ENCODE results near the gene MYL7. TPM values are rescaled to one million over a fixed set of nuclear protein-coding genes. Genes with fewer than 3 reads are reported as not detected.
"Not testable (repeated sequence)": the region's sequence is repeated elsewhere in the genome, so short reads cannot be mapped to it uniquely, and the experiment has no call there.

Gene MYL7
- total RNA-seq, 1 experiment from 2014 or later = not detected

GRCh38 chr7:44173911-44174693 lies 33.0 kb upstream of the MYL7 start:
- DNase-seq (ENCODE audit: unreplicated experiment) = no peak
- Mint-ChIP-seq H3K4me3 (ENCODE audit: unreplicated experiment) (no peak overlapping the region), H3K27ac (ENCODE audit: low read depth, unreplicated experiment) (no peak overlapping the region), H3K27me3 (ENCODE audit: insufficient read depth, unreplicated experiment) (no peaks in the 10 kb centered on the region), H3K9me3 (ENCODE audit: unreplicated experiment) (no peaks in the 10 kb centered on the region), H3K4me1 (ENCODE audit: insufficient read depth, unreplicated experiment) (peaks cover 9% of the 10 kb centered on the region), H3K36me3 (ENCODE audit: insufficient read depth, unreplicated experiment) (no peaks in the 10 kb centered on the region)
- intact Hi-C loops (cut with micrococcal nuclease) = no loop called here
- POLR2A ChIA-PET = interaction anchor here (0.5 kb wide), 1 partner anchor 539 kb away, joined by 4 read pairs; no protein-coding TSS in a partner anchor
- BruUV-seq (replicated peaks) = no TSS peak
- CTCF ChIA-PET = interaction anchor here (0.6 to 0.9 kb wide), 3 partner anchors 10 to 632 kb away, joined by 3 to 4 read pairs (median 3); no protein-coding TSS in a partner anchor
- no peak for TF ChIP-seq CTCF (IDR thresholded peaks at IDR 0.05; ENCODE audit: unreplicated experiment)

- no peak for TF ChIP-seq CTCF (IDR thresholded peaks at IDR 0.05; ENCODE audit: unreplicated experiment)
- no peaks in the 10 kb centered on the region for H3K9me3 Mint-ChIP-seq (ENCODE audit: unreplicated experiment)
- ChIA-PET CTCF (interaction anchor here (0.9 to 1.5 kb wide), 2 partner anchors 11 to 23 kb away, joined by 3 to 4 read pairs; no protein-coding TSS in a partner anchor), POLR2A (interaction anchor here (1.5 kb wide), 1 partner anchor 28 kb away, joined by 8 read pairs; the partner anchor contains the start of gene YKT6)
- H3K4me3 Mint-ChIP-seq (ENCODE audit: unreplicated experiment) = no peak overlapping the region
- H3K36me3 Mint-ChIP-seq (ENCODE audit: insufficient read depth, unreplicated experiment) = no peaks in the 10 kb centered on the region
- H3K27me3 Mint-ChIP-seq (ENCODE audit: insufficient read depth, unreplicated experiment) = no peaks in the 10 kb centered on the region
- no peak overlapping the region for H3K27ac Mint-ChIP-seq (ENCODE audit: low read depth, unreplicated experiment)
- no TSS peak for BruUV-seq (replicated peaks)
- intact Hi-C loops (cut with micrococcal nuclease) = no loop called here
- DNase-seq (ENCODE audit: unreplicated experiment) = no peak
- H3K4me1 Mint-ChIP-seq (ENCODE audit: insufficient read depth, unreplicated experiment) = peaks cover 5% of the 10 kb centered on the region
Measured at GRCh38 chr7:44172803-44173424, 31.8 kb upstream of the MYL7 start.

- DNase-seq (ENCODE audit: unreplicated experiment) = no peak
- Mint-ChIP-seq H3K4me3 (ENCODE audit: unreplicated experiment) (no peak overlapping the region), H3K9me3 (ENCODE audit: unreplicated experiment) (no peaks in the 10 kb centered on the region), H3K27me3 (ENCODE audit: insufficient read depth, unreplicated experiment) (no peaks in the 10 kb centered on the region), H3K4me1 (ENCODE audit: insufficient read depth, unreplicated experiment) (no peaks in the 10 kb centered on the region), H3K36me3 (ENCODE audit: insufficient read depth, unreplicated experiment) (no peaks in the 10 kb centered on the region), H3K27ac (ENCODE audit: low read depth, unreplicated experiment) (no peak overlapping the region)
- ChIA-PET POLR2A (interaction anchor here (1.5 kb wide), 1 partner anchor 28 kb away, joined by 8 read pairs; the partner anchor contains the start of gene YKT6), CTCF (interaction anchor here (1.1 to 1.5 kb wide), 2 partner anchors 10 to 153 kb away, joined by 3 to 4 read pairs; no protein-coding TSS in a partner anchor)
- TF ChIP-seq CTCF (IDR thresholded peaks at IDR 0.05; ENCODE audit: unreplicated experiment) = no peak
- intact Hi-C loops (cut with micrococcal nuclease) = no loop called here
- BruUV-seq (replicated peaks) = no TSS peak
Measured at GRCh38 chr7:44172352-44172751, 31.2 kb upstream of the MYL7 start.

- DNase-seq (ENCODE audit: unreplicated experiment); H3K4me3 Mint-ChIP-seq (ENCODE audit: unreplicated experiment); H3K27ac Mint-ChIP-seq (ENCODE audit: low read depth, unreplicated experiment); intact Hi-C loops (cut with micrococcal nuclease); BruUV-seq (replicated peaks); H3K36me3 Mint-ChIP-seq (ENCODE audit: insufficient read depth, unreplicated experiment); H3K27me3 Mint-ChIP-seq (ENCODE audit: insufficient read depth, unreplicated experiment); H3K9me3 Mint-ChIP-seq (ENCODE audit: unreplicated experiment); H3K4me1 Mint-ChIP-seq (ENCODE audit: insufficient read depth, unreplicated experiment): not testable (repeated sequence)
- ChIA-PET CTCF (interaction anchor here (0.7 to 1.5 kb wide), 3 partner anchors 10 to 152 kb away, joined by 3 to 4 read pairs (median 3); no protein-coding TSS in a partner anchor), POLR2A (interaction anchor here (0.6 to 1.5 kb wide), 2 partner anchors 29 to 91 kb away, joined by 3 to 8 read pairs; partner anchors contain the start of gene YKT6)
Measured at GRCh38 chr7:44171901-44172300, 30.8 kb upstream of the MYL7 start.
